HG03342 (cell line): ENCODE data around the gene RIPOR3.
"Not testable (repeated sequence)": the region's sequence is repeated elsewhere in the genome, so short reads cannot be mapped to it uniquely, and the experiment has no call there.

Experiments used
- ATAC-seq: cut with Tn5 transposase; IDR thresholded peaks from one replicate; pipeline ENCODE4 v1.9.1; 2021; ENCODE audit warnings: mild to moderate bottlenecking, moderate library complexity; ENCODE audit not compliant: unreplicated experiment

The RIPOR3 gene

DNA sequence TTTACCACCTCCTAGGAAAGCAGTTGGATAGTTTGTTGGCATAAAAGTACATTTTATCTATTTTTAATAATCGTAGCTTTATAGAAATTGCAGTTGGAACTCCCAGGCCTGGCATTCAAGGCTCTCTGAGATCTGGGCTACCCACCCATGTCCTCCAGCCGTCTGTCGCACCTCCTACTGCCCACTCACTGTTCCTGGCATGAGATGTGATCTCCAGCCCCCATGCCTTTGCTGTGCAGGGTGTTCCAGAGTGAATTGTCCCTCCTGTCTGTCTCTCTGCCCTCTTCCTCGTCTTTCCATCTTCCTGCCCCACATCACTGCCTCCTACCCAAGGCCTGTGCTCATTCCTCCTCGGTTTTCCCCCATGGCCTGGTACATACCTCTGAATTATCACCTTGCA is 130.5 kb downstream of the RIPOR3 start:
- no peak for ATAC-seq

DNA sequence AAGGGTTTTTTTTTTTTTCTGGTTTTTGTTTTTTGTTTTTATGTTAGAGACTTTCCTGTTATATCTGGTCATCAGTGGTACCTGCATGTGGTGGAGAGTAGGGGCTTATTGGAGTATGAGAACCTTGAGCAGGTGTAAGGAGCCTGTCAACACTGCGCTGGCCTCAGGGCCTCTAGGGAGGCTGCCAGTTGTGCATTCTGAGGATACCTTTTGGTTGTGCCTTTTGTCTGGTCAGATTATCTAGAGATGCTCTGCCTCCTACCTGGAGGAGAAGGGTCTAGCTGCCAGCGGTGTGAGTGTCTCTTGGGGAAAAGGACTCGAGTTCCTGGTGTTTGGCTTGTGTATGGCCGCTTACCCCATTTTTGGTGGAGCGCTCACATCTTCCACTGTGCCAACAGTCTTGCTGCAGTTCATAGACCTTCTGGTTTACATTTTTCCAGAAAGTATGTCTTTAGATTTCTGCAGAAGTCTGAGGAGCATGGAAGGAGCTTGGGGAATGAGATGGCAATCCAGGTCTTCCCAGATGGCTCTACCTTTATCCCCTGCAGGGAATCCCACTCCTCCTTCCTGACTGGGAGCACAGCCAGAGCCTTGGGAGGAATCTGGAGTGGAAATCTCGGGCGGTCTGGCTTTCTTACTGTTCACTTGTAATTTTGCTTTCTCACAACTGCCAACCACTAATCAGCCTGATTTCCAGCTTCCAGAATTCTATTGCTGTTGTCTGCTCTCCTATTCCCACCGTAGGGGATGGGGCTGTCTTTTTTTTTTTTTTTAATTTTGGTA is 131.3 kb downstream of the RIPOR3 start:
- ATAC-seq = no peak

DNA sequence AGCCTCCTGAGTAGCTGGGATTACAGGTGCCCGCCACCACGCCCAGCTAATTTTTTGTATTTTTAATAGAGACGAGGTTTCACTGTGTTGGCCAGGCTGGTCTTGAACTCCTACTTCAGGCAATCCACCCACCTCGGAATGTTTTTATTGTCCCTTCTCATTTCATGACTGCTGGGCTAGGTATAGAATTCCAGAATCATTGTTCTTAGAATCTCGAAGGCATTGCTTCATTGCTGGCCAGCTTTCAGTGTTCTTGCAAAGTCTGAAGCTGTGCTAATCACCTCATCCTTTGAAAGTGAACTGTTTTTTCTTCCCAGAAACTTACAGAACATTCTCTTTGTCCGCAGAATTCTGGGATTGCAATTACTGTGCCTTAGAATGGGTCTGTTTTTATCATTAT is 132.2 kb downstream of the RIPOR3 start:
- ATAC-seq = no peak

DNA sequence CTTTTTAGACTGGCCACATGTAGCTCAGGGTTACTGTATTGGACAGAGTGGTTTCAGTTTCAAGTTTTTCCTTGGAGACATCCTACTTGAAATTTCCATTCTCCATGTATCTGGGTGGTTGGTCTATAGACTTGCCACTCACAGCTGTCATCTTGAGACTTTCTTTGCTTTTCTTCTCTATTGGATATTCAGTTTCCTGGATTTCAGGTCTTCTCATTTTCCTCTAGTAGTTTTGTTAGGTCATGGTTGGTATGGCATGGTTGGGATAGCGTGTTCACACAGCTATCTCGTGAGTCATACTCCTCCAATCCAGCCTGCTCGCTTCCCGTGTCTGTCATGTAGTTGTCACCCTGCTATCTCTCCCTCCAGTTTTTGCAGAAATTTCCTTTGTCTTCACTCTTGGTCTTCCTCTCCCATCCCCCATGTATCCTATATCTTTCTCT is 132.8 kb downstream of the RIPOR3 start:
- ATAC-seq = no peak

DNA sequence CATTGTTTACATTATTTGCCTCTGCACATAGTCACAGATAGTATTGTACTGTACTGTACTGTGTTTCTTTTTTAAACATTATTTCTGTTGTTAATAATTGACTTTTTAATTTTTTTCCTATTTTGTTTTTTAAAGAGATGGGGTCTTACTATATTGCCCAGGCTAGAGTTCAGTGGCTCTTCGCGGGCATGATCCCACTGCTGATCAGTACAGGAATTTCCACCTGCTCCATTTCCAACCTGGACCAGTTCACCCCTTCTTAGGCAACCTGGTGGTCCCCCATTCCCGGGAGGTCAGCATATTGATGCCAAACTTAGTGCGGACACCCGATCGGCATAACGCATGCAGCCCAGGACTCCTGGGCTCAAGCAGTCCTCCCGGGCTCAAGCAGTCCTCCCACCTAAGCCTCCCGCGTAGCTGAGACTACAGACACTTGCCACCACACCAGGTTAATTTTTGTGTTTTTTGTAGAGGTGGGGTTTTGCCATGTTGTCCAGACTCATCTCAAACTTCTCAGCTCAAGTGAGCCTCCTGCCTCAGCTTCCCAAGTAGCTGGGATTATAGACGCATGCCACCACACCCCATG is 133.7 kb downstream of the RIPOR3 start:
- ATAC-seq = no peak

DNA sequence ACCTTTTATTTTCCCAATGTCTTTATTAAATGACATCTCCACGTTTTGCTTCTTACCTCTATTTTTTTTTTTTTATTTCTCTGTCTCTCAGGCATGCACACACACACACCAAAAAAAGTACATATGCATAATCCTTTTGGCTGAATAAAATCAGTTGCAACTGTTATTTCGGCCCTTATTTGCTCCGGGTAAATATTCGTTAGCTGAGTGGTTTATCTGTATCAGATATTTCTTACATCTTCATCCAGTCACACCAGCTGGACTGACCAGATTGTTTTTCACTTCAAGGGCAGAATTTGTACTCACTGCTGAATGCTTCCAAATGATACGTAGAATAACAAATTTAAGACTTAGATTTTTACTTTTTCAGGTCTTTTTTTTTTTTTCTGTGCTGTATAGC is 135.7 kb downstream of the RIPOR3 start:
- ATAC-seq = no peak

DNA sequence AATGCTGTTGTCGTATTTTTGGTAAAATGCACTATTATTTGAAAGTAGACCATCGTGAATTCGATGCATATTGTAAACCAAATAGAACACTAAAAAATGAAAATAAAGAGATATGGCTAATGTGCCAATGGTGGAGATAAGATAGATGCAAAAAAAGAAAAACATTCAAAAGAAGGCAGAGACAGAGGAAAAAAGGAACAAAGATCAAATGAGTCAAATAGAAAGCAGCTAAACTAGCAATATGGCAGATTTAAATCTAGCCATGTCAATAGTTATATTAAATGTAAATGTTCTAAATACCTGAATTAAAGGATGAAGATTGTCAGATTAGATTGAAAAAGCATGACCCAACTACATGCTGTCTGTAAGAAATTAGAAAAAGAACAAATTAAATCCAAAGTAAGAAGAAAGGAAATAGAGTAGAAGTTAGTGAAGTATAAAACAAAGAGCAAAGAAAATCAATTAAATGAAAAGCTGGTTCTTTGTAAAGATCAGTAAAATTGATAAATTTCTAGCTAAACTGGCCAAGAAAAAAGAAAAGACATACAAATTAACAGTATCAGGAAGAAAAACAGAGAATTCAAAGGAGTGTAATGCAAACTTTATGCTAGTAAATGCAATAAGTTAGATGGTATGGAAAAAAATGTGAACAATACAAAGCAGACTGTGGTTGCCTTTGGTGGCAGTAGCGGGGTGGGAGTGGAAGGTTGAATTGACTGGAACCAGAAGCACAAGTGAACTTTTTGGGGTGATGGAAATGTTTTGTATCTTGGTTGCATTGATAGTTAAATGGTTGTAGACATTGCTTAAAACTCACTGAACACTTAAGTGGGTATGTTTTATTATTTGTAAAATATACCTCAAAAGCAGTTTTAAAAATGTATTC is 136.4 kb downstream of the RIPOR3 start:
- ATAC-seq = no peak

DNA sequence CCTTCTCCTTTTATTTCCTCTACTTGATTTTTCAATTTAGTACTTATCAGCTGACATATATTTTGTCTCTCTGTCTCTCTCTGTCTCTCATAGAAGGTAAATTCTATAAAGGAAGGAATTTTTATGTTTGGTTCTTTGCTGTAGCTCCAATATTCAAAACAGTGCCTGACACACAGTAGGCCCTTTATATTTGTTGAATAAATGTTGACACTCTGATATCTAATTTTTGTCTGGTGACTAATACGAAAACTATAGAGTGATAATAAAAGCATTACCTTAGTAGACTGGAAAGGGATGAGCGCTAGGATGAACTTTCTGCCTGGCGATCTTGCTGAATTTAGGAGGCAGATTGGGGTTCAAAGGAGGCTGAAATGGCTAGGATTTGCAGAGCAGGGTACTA is 138.4 kb downstream of the RIPOR3 start:
- no peak for ATAC-seq

DNA sequence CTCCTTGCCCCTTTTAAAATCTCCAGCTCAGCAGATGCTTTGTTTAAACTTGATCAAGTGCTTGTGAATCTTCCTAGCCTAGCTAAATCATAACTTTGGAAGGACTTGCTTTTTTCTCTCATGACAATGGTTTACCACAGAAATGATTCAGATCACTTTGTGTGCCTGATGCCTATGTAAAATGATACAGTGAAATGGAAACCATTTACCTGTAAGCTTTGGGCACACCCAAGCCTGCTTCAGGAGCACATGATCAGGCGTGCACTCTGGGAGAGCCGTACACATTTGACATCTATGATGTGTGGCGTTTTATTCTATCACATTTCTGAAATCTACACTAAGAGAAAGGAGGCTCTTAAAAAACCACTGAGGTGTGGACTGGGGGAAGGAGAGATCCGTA is 140.1 kb downstream of the RIPOR3 start:
- ATAC-seq = no peak

DNA sequence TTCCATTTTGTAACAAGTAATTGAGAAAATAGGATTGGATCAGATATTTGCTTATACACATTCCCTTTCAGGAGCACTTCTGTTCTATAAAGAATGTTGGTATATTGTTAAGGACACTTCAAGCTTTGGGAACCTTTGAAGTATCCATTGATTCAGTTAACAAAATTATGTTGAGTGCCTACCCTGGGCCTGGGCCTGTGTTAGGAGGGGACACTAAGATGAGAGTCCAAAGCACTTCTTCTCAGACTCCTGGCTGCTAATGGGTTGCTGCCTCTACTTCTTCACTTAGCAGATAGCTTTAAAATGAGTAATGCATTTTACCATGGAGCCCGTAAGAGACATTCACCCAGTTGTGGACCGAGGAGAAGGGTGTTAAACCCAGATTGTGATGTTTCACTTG is 140.8 kb downstream of the RIPOR3 start:
- no peak for ATAC-seq

DNA sequence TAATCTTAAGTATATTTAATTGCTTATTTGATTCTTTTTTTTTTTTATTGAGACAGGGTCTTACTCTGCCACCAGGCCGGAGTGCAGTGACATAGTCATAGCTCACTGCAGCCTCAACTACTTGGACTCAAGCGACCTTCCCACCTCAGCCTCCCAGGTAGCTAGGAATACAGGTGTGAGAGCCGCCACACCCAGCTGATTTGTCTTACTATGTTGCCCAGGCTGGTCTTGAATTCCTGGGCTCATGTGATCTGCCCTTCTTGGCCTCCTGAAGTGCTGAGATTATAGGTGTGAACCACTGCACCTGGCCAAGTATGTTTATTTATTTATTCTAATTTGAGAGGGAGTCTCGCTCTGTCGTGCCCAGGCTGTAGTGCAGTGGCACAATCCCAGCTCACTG is 142.9 kb downstream of the RIPOR3 start:
- ATAC-seq = no peak

DNA sequence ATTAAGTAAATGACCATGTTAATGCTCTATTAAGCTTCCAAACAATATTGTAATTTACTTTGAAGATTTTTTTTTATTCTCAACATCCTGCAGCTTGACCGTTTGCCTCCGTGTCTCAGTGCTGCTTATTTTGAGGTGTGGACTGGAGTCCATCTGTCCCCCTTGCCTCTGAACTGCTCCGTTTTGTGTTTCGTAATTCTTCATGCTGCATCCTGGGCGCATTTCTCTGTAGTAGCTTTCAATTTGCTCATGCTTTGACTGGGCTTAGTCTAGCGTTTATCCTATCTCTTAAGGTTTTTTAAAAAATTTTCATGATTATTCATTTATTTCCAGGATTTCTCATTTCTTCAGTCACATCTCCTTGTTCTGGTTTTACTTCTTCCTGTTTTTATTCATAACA is 143.4 kb downstream of the RIPOR3 start:
- ATAC-seq = no peak

DNA sequence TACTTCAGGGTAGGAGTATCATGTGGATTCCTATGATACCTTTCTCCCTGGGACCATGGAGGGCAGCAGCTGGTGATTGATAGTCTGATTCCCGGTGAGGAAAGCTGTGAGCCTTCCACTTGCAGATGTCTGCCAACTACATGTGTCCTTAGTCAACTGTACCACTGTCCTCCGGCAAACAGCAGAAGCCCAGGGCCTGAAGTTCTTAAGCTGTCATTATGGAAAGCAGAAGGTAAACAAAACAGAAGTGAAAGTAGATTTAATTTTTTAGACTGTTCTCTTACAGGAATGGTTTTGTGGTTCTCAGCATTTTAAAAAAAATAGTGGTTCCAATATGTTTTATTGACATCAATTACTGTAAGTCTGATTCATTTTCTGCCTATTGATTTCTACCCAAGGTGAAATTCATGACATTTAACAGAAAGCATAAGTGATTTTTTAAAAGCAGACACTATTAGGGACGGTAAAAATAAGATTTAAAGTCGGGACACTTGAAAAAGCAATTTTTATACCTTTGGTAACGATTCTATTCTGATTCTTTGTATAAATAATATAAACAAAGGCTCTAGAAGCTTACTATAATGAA is 144.5 kb downstream of the RIPOR3 start:
- peak; percentile 50 for ATAC-seq

DNA sequence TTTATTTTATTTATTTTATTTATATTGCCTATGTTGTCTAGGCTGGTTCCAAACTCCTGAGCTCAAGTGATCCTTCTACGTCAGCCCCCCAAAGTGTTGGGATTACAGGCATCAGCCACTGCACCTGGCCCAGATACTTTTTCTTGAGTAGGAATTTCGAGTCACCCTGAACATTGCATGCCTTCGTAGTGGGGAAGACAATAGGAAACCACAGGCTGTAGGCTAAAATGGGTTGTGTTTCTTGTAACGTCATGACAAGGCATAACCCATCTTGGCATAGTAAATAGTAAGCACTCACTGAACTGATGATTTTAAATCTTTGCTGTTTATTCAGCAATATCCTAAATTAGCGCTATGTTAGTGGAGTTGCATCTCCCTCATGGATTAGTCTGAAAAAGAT is 146.2 kb downstream of the RIPOR3 start:
- no peak for ATAC-seq

DNA sequence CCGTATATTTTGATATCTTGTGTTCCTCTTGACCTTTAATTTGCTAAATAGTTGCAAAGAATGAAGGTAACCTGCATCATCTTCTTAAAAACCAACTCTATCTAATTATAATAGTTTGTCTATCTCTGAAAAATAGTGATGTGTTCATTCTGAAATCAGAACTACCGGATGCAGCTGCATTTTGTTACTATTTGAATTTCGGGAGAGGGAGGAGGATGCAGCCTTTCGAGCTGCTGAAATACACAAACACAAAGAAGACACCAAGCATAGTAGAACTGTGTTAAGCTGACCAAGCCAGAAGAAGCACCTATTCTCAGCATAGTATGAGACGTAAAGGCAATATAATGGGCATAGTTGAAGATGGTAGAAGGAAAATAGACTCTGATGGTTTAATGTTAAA is 148.0 kb downstream of the RIPOR3 start:
- ATAC-seq = no peak

DNA sequence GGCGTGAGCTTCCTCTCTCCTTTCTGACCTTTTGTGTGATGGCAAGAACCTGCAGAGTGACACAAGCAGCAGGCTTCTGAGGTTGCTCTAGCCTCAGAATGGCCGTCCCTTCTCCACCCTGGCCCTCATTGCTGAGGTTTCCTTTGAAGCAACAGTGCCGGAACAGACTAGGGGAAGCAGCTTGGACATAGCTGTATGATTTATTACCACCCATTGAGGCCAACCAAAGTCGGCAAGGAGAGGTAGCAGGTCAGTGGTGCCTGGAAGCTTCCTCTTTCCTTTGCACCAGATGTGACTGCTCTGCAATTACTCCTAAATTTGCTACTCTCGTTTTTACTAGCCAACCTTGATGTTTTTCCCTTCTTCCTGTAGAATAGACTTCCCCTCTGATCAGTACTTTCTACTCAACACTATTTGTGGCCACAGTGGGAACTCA is 149.7 kb downstream of the RIPOR3 start:
- no peak for ATAC-seq

DNA sequence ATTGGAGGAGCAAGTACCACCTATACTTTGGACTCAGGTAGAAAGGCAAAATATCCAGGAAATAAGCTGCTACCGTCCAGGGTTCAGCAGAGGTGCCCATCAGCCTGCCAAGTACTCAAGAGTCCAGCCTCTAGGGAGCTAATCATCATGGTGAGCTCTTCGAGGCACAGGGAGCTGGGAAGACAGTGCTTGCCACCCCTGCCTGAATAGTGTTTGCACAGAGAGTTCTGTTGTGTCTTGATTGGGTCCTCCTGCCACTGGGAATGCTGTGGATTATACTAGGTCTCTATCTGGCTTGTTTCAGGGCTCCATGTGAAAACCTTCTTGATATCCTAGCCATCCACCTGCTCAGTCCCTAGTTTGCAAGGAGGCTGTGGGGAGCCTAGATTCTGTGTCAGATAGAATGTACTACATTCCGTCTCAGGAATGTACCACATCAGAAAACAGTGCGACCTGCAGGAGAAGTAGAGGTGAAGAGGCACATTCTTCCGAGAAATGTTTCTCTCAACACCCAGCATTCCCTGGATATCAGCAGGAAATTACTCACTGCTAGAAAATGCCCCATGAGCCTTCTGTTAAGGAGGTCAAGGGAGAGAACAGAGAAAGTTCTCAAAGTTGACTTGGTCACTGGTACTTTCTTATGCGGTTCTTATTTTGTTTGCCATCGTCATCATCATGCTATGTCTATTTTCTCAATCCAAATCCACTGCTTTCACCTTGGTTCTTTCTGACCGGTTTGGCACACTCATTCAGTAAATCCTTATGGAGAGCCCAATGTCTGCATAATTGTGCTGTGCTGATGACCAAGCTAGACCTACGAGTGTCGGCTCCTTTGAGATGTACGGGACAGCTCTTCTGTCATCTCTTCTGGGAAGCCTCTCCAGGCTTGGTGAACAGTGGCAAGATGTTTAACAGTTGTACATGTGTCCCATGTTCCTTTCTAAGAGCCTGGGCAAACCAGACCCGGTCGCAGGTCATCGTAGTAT is 150.4 kb downstream of the RIPOR3 start:
- ATAC-seq = no peak

DNA sequence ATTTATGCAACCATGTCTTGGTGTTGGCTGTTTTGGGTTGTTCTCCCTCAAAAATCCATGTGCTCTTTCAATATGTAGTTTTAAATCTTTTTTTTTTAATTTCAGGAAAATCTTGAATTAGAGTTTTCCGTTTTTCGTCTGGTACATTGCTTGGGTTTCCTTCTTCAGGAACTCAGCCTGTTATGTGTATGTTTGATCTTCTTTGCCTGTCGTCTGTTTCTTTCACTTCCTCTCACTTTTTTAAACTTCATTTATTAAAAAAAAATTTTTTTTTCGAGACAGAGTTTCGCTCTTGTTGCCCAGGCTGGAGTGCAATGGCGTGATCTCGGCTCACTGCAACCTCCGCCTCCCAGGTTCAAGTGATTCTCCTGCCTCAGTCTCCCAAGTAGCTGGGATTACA is 151.5 kb downstream of the RIPOR3 start:
- ATAC-seq = not testable (repeated sequence)

DNA sequence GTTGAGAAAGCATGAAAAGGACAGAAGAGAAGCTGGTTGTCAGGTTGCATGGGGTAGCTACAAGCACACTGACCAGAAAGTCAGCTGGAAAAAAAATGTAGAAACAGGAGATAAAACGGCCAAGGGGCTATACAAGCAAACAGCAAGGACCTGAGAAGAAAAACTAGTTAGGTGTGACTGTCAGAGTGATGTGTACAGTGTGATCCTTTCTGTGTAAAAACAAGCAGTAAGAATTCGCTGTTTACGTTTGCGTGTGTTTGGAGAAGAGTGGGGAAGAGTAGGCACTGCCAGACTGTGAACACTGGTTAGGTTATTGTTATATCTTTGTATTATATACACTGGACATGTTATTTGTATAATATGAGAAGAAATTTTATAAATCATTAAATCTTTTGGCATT is 153.1 kb downstream of the RIPOR3 start:
- no peak for ATAC-seq

DNA sequence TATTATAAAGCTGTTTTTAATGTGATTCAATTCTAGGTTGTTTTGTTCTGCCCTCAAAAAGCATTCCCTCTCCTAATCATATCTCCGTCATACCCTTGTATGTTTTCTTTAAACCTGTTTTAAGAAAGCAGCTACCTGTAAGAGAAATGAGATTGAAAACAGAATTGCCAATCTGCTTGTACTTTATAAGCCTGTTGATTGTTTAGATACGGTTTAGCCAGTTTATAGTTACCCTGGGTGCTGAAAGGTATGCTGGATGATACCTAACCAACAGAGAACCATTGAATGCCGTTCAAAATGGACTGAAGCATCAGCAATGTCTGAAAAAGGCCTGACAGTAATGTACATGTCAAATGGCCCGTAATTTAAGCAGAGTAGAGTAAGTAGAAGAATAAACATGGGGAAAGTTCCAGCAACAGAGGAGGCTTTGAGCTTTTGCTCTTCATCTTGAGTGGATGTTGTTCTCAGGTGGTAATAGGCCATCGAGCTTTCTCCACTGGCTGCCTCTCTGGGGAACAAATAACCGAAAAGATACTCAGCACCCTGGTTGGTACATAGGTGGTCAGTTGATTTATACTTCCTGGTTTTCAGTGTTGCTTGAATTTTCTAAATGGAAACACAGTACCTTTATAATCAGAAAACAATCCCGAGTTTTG is 153.7 kb downstream of the RIPOR3 start:
- no peak for ATAC-seq
